ENCODE results near the gene PBX1. TPM values are rescaled to one million over a fixed set of nuclear protein-coding genes. Genes with fewer than 3 reads are reported as not detected.

PBX1 gene
- total and polyA plus RNA-seq, 12 donors, result 13.3 to 91.8 (median 62.7) TPM

DNA sequence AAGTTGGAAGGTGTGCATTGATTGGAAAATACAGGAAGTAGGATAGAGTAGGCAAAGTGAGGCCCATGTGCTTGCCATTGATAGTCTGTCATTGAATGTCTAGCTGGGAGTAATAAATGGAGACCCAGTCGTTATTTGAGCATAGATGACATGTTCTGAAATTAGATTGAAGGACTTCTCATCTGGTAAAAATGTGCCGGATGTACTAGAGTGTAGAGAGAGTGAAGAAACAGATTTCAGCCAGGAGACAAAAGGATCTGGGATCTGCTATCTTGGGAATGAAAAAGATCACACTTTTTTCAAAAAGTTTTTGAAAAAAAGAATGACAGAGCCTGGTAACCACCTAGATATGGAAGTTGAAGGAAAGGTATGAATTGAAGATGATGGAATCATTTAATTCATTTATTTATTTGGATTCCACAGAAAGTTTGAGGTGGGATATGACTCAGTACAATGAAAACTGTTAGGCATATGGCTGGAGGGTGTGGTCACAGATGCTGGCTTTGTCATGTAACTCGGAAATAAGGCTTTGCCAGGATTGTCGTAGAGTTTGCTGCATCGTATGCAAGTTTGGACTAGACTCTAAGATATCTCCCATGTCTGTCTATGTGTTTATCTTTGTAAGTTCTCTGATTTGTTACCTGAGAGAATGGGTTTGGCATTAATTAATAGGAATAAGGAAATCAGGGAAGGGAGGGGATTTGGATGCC, 137.1 kb downstream of the PBX1 start:
- H3K4me3 ChIP-seq, result no peak overlapping the region
- peak overlapping the region in 1 of 10 donors; percentile 17 for H3K27ac ChIP-seq
- DNase-seq (no peak), ATAC-seq (peak in 3 of 8 donors; percentile 43 to 52 (median 46))
- TF ChIP-seq, protein P1, sequence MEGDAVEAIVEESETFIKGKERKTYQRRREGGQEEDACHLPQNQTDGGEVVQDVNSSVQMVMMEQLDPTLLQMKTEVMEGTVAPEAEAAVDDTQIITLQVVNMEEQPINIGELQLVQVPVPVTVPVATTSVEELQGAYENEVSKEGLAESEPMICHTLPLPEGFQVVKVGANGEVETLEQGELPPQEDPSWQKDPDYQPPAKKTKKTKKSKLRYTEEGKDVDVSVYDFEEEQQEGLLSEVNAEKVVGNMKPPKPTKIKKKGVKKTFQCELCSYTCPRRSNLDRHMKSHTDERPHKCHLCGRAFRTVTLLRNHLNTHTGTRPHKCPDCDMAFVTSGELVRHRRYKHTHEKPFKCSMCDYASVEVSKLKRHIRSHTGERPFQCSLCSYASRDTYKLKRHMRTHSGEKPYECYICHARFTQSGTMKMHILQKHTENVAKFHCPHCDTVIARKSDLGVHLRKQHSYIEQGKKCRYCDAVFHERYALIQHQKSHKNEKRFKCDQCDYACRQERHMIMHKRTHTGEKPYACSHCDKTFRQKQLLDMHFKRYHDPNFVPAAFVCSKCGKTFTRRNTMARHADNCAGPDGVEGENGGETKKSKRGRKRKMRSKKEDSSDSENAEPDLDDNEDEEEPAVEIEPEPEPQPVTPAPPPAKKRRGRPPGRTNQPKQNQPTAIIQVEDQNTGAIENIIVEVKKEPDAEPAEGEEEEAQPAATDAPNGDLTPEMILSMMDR (IDR thresholded peaks at IDR 0.05), result no peak
- peaks cover 0 to 10% (median 0%) of the 10 kb centered on the region in 9 donors for H3K36me3 ChIP-seq
- WGBS, 2 donors, result 56 to 83% methylated on average over 5 of the region's 5 CpGs
- H3K4me1 ChIP-seq, result peaks cover 0 to 22% (median 10%) of the 10 kb centered on the region in 9 donors
- H3K27me3 ChIP-seq, result no peaks in the 10 kb centered on the region
- no peaks in the 10 kb centered on the region for H3K9me3 ChIP-seq
- intact Hi-C loops (cut with DNase I), result no loop called here

DNA sequence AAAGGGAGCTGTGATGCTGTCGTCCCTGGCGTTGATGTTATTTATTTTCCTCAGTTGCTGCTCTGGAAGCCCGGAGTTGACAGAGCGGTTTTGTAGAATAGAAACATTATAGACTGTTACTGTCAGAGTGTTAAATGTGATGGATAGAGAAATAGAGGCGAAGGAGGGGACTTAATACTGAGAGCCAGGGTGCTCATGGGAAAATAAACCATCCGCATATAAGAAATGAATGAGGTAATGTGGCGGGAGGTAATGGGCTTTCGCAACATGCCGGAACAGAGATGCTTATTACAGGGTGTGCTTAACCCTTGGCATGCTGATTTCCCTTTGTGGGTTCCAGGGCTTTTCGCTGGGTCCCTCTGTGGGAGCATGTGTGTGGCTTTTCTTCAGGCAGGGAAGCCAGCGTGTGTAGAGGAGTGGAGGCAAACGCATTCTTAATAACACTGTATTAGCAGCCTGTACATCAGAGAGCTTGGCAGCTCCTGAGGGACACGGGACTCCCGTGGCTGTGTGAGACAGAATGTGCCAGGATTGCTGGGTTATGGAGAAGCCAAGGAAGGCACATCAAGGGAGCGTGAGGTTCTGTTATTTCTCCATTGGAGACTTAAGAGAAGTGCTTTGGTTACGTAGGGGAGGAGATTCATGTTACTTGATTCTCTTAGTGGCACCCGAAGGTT, 141.0 kb downstream of the PBX1 start:
- no peaks in the 10 kb centered on the region for H3K36me3 ChIP-seq
- TF ChIP-seq, protein P1 (IDR thresholded peaks at IDR 0.05), result no peak
- ATAC-seq (peak; percentile 65 to 91 (median 69)), DNase-seq (peak in 1 of 2 donors; percentile 13)
- no peaks in the 10 kb centered on the region for H3K27me3 ChIP-seq
- peak overlapping the region in 2 of 10 donors; percentile 7 to 17 for H3K4me3 ChIP-seq
- intact Hi-C loops (cut with DNase I), result loop anchor here in 3 of 10 donors (5.0 to 10.0 kb wide), 3 partner anchors 75 to 85 kb away; no protein-coding TSS in a partner anchor
- peak overlapping the region in 6 of 10 donors; percentile 1 to 39 (median 30) for H3K27ac ChIP-seq
- peaks cover 0 to 59% (median 31%) of the 10 kb centered on the region in 9 donors for H3K4me1 ChIP-seq
- H3K9me3 ChIP-seq, result no peaks in the 10 kb centered on the region
- 62 to 75% methylated on average over 17 of the region's 17 CpGs for WGBS, 2 donors

- Histone ChIP-seq H3K36me3 (no peaks in the 10 kb centered on the region), H3K9me3 (no peaks in the 10 kb centered on the region), H3K27ac (peak overlapping the region in 5 of 10 donors; percentile 1 to 37 (median 27)), H3K4me3 (no peak overlapping the region), H3K4me1 (peaks cover 0 to 63% (median 31%) of the 10 kb centered on the region in 9 donors), H3K27me3 (no peaks in the 10 kb centered on the region)
- DNase-seq (no peak), ATAC-seq (no peak)
- intact Hi-C loops (cut with DNase I), result loop anchor here in 3 of 10 donors (5.0 to 10.0 kb wide), 3 partner anchors 74 to 84 kb away; no protein-coding TSS in a partner anchor
- TF ChIP-seq, protein P1 (IDR thresholded peaks at IDR 0.05), result no peak
- 94% methylated on average over 2 of the region's 2 CpGs for WGBS, 2 donors
Measured at GRCh38 chr1:164700683-164701082, 141.7 kb downstream of the PBX1 start.

GRCh38 chr1:164701189-164701761, 142.3 kb downstream of the PBX1 start:
- no peak for ATAC-seq
- TF ChIP-seq, protein P1 (IDR thresholded peaks at IDR 0.05), result no peak
- Histone ChIP-seq H3K4me3 (no peak overlapping the region), H3K27me3 (no peaks in the 10 kb centered on the region), H3K4me1 (peaks cover 0 to 65% (median 34%) of the 10 kb centered on the region in 9 donors), H3K9me3 (no peaks in the 10 kb centered on the region), H3K27ac (peak overlapping the region in 3 of 10 donors; percentile 3 to 37 (median 17)), H3K36me3 (no peaks in the 10 kb centered on the region)
- no peak for DNase-seq
- intact Hi-C loops (cut with DNase I), result loop anchor here in 3 of 10 donors (5.0 to 10.0 kb wide), 3 partner anchors 74 to 84 kb away; no protein-coding TSS in a partner anchor
- 75 to 78% methylated on average over 2 of the region's 2 CpGs for WGBS, 2 donors

Data from heart right ventricle (tissue), 16 donors.